GM19238 (cell line): Measurements from ENCODE around the gene OR4D9.
A peak's percentile ranks its signal among the peaks of the same experiment; 100 is the strongest.

Experiments
- DNase-seq: peaks from one replicate; pipeline ENCODE4 v3.0.0; 2011; ENCODE audit warnings: low spot score; ENCODE audit not compliant: insufficient read length

Gene OR4D9

DNA sequence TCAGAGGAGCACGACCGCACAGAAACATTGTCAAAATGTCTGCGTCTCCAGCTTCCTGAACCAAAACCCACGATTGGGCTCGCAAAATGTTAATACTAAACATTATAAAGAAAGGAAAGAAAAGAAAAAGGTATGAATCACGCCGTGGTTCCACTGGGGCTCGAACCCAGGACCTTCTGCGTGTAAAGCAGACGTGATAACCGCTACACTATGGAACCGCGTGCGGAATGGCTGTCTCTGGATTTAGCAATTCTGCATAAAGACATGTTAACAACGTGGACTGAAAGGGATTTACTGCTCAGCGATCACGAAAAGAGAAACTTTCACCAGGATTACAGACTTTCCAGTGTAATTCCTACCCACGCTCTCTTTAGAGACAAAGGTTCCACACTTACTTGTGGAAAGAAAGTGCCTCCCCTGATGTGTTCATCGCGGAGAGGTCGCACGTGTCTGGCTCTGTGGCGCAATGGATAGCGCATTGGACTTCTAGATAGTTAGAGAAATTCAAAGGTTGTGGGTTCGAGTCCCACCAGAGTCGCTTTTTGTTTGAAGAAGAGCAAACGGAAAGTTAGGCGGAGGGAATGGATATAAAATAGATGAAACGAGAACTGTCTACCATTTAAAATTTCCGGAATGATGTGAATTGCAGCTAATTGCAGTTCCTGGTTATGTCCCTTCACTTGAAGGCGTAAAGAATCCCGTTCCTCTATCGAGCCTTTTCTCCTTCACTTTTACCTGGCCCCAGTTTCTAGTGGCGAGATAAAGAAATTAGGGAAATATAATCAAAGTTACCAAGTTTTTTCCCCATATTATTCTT is 39.7 kb downstream of the OR4D9 start:
- no peak for DNase-seq

GRCh38 chr11:59551659-59552521 is 40.6 kb downstream of the OR4D9 start:
- DNase-seq: no peak

DNA sequence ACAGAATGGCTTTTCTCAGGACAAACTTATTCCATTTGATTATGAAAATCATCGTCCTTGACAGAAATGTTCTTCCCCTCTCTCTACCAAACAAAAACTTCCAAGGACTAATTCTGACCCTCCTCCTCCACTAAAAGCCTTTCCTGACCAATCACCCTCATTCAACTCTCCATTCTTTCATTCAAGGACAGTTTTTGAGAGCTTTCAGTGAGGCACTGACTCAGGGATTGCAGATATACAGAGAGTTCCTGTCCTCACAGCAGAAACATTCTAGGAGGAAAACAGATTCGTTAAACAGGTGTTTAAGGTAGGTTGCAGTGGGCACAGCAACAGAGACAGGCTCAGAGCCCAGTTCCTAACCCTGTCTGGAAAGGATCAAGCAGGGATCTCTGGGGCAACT is 41.5 kb downstream of the OR4D9 start:
- no peak for DNase-seq

DNA sequence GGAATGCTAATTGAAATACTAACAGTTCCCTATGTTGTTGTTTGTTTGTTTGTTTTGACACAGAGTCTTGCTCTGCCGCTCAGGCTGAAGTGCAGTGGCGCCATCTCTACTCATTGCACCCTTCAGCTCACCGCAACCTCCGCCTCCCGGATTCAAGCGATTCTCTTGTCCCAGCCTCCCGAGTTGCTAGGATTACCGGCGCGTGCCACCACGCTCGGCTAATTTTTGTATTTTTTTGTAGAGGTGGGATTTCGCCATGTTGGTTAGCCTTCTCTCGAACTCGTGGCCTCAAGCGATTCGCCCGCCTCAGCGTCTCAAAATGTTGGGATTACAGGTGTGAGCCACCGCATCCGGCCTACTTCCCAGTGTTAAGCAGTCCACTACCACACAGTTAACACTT is 42.0 kb downstream of the OR4D9 start:
- no peak for DNase-seq

- no peak for DNase-seq
Observed at GRCh38 chr11:59555601-59556114, 44.3 kb downstream of the OR4D9 start.

GRCh38 chr11:59556115-59556916 is 45.0 kb downstream of the OR4D9 start:
- DNase-seq: no peak

DNA sequence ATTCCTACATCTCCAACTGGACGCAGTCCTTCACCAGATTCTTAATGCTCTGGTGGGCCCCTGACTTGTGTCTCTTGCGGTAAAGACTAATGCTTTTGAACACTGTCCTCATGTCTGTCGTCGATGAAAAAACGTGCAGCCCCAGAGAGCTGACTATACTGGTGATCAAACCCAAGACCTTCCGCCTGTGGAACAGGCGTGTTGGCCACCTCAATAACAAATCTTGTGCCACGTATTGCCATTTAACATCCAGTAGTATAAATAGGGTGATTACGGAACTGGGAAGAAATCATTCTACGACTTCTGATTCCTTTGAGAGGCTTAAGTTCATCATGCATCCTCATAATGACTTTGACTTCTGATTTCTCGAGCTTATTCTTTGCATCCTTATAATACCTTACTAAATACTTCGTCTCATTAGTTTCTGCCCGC is 45.6 kb downstream of the OR4D9 start:
- no peak for DNase-seq

DNA sequence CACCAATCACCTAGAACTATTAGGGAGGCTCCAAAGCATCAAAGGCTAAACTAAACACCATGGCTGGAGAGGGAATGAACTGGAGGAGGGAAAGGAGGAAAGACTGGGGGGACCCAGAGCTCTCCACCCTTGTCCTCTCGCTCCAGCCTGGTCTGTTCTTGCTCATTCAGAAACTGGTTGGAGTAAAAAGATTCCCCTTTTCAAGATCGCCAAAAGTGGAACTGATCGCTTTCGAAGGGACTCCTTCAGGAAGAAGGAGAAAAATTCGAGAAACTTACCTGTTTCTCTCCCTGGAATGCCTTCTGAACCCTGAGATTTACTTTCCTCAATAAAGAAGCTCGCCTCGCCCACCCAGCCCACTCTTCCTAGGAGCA is 46.9 kb downstream of the OR4D9 start:
- DNase-seq: no peak

DNA sequence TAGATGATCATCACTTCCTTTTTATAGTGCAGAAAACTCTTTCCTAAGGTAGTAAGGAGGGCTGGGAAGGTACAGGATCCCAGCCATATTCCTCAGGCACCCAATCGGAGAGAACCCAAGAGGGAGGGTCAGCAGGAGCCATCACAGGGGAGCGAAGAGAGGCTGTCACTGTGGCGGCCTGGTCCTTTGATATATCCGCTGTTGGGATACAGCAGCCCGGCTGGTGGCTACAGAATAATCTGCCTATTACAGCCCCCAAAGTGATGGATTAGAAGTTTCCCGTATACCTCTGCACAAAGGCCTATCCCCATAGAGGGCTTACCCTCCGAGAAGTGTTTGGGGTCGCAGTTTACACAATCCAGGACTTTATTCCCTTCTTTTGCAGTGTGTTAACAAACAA is 48.5 kb downstream of the OR4D9 start:
- no peak for DNase-seq

DNA sequence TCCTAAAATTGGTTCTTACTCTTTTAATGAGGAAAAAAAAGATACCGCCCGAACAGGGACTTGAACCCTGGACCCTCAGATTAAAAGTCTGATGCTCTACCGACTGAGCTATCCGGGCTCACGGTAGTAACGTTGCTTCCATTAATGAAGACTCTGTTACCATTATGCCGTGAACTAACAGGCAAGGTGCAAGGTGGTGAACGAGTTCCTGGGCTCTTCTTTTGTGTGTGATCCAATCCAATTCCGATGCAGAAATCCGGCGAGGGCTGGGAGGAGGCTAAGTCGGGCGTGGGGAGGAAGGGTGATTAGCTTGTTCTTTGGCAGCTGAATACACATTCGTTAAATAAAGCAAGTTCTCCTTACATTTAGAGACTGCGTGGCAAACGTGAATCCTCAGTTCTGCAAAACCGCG is 49.0 kb downstream of the OR4D9 start:
- DNase-seq: no peak

GRCh38 chr11:59560702-59561473 is 49.5 kb downstream of the OR4D9 start:
- DNase-seq: peak; percentile 47

DNA sequence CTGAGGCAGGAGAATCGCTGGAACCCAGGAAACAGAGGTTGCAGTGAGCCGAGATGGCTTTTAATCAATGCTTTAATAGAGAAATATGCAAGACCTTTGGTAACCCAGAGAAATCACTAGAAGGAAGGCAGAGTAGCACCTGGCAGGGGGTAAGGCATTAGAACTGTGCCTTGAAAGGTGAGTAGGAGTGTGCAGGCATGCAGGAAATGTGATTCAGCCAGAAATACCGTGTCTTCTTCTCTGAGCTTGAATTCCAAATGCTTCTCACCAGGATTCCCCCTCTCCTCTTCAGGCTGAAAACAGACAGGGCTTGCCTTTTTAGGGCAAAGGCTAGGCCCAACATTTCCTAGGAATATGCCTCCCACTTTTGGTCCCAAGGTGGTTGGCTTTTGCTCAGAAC is 51.0 kb downstream of the OR4D9 start:
- DNase-seq: no peak
